Calu3 (cell line): Measurements from ENCODE around the gene LRRIQ1. TPM values are rescaled to one million over a fixed set of nuclear protein-coding genes. Genes with fewer than 3 reads are reported as not detected.

Experiments used
- BruUV-seq: library from RNA; stranded (reverse); fragments of 400-500 nt; replicated peaks from 2 replicates; lab custom pipeline; 2021; lab: Mats Ljungman, UMichigan
- CTCF ChIA-PET: fragments of 300-600 bp; sonication (Branson Sonifier 250); formaldehyde crosslinking; loops from one replicate; lab custom pipeline; 2022; ENCODE audit warnings: antibody characterized with exemption; lab: Charles Lee
- DNase-seq: peaks from one replicate; pipeline ENCODE4 v3.0.0; 2022
- H3K27ac Mint-ChIP-seq: one replicate; pipeline ENCODE4 v1.8.0; 2022; ENCODE audit warnings: mixed read lengths; ENCODE audit not compliant: unreplicated experiment
- H3K27me3 Mint-ChIP-seq: one replicate; pipeline ENCODE4 v1.8.0; 2022; ENCODE audit warnings: mixed read lengths; ENCODE audit not compliant: unreplicated experiment
- H3K36me3 Mint-ChIP-seq: one replicate; pipeline ENCODE4 v1.8.0; 2022; ENCODE audit warnings: mild to moderate bottlenecking, moderate library complexity, mixed read lengths; ENCODE audit not compliant: insufficient read depth, unreplicated experiment
- H3K4me1 Mint-ChIP-seq: one replicate; pipeline ENCODE4 v1.8.0; 2022; ENCODE audit warnings: mild to moderate bottlenecking, low read depth, mixed read lengths; ENCODE audit not compliant: unreplicated experiment
- H3K4me3 Mint-ChIP-seq: one replicate; pipeline ENCODE4 v1.8.0; 2022; ENCODE audit warnings: mild to moderate bottlenecking, low read depth, moderate library complexity, mixed read lengths; ENCODE audit not compliant: unreplicated experiment
- H3K9me3 Mint-ChIP-seq: one replicate; pipeline ENCODE4 v1.8.0; 2022; ENCODE audit warnings: low read depth, mixed read lengths; ENCODE audit not compliant: unreplicated experiment
- CTCF ChIP-seq: fragments of 200-600 bp; IDR thresholded peaks from one replicate; pipeline ENCODE4 v1.8.0; 2022; ENCODE audit warnings: antibody characterized with exemption; ENCODE audit not compliant: unreplicated experiment
- intact Hi-C: fragments of 100-400 bp; cut with micrococcal nuclease; formaldehyde crosslinking; loops from one replicate; pipeline ENCODE4 v1.10.0; 2022; ENCODE audit not compliant: unreplicated experiment
- total RNA-seq: library from RNA; stranded (reverse); gene quantifications from 2 replicates; pipeline ENCODE4 v1.2.3, GENCODE V29; 2022

LRRIQ1 gene
- total RNA-seq, 1 experiment from 2014 or later: 1.4 TPM

- H3K4me3 Mint-ChIP-seq: no peak overlapping the region
- H3K27ac Mint-ChIP-seq: no peak overlapping the region
- no peaks in the 10 kb centered on the region for H3K9me3 Mint-ChIP-seq
- no peaks in the 10 kb centered on the region for H3K36me3 Mint-ChIP-seq
- BruUV-seq: no TSS peak
- TF ChIP-seq CTCF: no peak
- no peaks in the 10 kb centered on the region for H3K27me3 Mint-ChIP-seq
- DNase-seq: no peak
- CTCF ChIA-PET: interaction anchor here (0.6 to 2.2 kb wide), 4 partner anchors 124 to 309 kb away, joined by 3 to 11 read pairs (median 4); no protein-coding TSS in a partner anchor
- no peaks in the 10 kb centered on the region for H3K4me1 Mint-ChIP-seq
- intact Hi-C loops: loop anchor here (1.0 to 5.0 kb wide), 6 partner anchors 80 to 764 kb away; partner anchors contain the start of gene ALX1
Observed at GRCh38 chr12:85156569-85156968, 120.4 kb downstream of the LRRIQ1 start.

- Mint-ChIP-seq H3K4me1 (no peaks in the 10 kb centered on the region), H3K9me3 (no peaks in the 10 kb centered on the region), H3K36me3 (no peaks in the 10 kb centered on the region), H3K27ac (no peak overlapping the region), H3K4me3 (no peak overlapping the region), H3K27me3 (no peaks in the 10 kb centered on the region)
- DNase-seq: no peak
- intact Hi-C loops: loop anchor here (2.0 to 5.0 kb wide), 5 partner anchors 80 to 764 kb away; partner anchors contain the start of gene ALX1
- no TSS peak for BruUV-seq
- CTCF ChIA-PET: interaction anchor here (0.6 to 2.2 kb wide), 4 partner anchors 124 to 308 kb away, joined by 3 to 11 read pairs (median 4); no protein-coding TSS in a partner anchor
- no peak for TF ChIP-seq CTCF
Observed at GRCh38 chr12:85157035-85157603, 121.0 kb downstream of the LRRIQ1 start.

- BruUV-seq: no TSS peak
- no peak overlapping the region for H3K27ac Mint-ChIP-seq
- no peak for TF ChIP-seq CTCF
- intact Hi-C loops: no loop called here
- no peaks in the 10 kb centered on the region for H3K9me3 Mint-ChIP-seq
- H3K4me3 Mint-ChIP-seq: no peak overlapping the region
- H3K4me1 Mint-ChIP-seq: no peaks in the 10 kb centered on the region
- H3K36me3 Mint-ChIP-seq: no peaks in the 10 kb centered on the region
- H3K27me3 Mint-ChIP-seq: no peaks in the 10 kb centered on the region
- no peak for DNase-seq
- CTCF ChIA-PET: no interaction called here
Observed at GRCh38 chr12:85163752-85164321, 127.7 kb downstream of the LRRIQ1 start.

GRCh38 chr12:85179680-85180270 is 143.6 kb downstream of the LRRIQ1 start:
- DNase-seq: no peak
- intact Hi-C loops: no loop called here
- no peaks in the 10 kb centered on the region for H3K9me3 Mint-ChIP-seq
- H3K27ac Mint-ChIP-seq: no peak overlapping the region
- BruUV-seq: no TSS peak
- H3K27me3 Mint-ChIP-seq: no peaks in the 10 kb centered on the region
- H3K36me3 Mint-ChIP-seq: no peaks in the 10 kb centered on the region
- no peaks in the 10 kb centered on the region for H3K4me1 Mint-ChIP-seq
- no peak overlapping the region for H3K4me3 Mint-ChIP-seq
- CTCF ChIA-PET: no interaction called here
- TF ChIP-seq CTCF: no peak
